Posterior cingulate gyrus (tissue), 11 donors: ENCODE measurements around the gene IQGAP3.

Experiments
- DNase-seq, 10 donors: peaks; one replicate each; pipeline versions ENCODE4 v3.0.0 to v3.0.0-alpha.2; 2020 to 2021; ENCODE audit warnings: mixed read lengths in 3 of 10
- intact Hi-C: fragments of 100-400 bp; cut with DNase I; formaldehyde crosslinking; loops from one replicate; pipeline ENCODE4 v1.15.1; 2023

Gene IQGAP3

DNA sequence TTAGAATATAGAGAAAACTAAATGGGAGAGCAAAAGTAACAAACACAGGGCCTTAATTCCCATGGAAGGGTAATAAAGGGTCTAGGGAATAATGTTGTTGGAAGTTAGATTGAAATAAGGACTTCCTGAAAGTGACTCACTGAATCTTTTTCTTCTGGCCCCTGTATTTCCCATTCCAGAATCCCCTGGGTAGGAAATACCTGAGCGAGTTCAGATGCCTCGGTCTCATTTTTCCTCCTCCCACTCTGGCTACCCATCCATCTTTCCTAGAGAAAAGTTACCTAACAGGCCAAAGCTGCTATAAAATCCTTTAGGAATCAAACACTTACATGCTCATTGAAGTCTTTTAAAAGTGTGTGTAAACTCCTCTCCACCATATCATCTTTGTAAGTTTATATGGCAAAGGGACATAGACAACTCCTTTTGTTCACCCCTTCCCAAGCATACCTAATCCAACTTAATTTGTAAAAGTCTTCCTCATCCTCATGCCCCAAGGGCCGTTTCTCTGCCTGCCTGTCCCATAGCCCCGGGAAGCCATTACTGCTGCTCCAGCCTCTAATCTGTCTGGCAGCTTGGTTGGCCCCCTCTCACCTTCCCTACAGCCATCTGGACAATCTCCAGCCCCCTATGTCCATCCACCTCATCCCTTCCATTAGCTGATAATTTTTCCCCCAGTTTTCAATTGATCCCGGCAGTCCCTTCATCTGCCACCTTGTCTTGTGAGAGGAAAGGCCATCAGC lies 68.5 kb downstream of the IQGAP3 start:
- intact Hi-C loops: no loop called here
- DNase-seq: no peak

DNA sequence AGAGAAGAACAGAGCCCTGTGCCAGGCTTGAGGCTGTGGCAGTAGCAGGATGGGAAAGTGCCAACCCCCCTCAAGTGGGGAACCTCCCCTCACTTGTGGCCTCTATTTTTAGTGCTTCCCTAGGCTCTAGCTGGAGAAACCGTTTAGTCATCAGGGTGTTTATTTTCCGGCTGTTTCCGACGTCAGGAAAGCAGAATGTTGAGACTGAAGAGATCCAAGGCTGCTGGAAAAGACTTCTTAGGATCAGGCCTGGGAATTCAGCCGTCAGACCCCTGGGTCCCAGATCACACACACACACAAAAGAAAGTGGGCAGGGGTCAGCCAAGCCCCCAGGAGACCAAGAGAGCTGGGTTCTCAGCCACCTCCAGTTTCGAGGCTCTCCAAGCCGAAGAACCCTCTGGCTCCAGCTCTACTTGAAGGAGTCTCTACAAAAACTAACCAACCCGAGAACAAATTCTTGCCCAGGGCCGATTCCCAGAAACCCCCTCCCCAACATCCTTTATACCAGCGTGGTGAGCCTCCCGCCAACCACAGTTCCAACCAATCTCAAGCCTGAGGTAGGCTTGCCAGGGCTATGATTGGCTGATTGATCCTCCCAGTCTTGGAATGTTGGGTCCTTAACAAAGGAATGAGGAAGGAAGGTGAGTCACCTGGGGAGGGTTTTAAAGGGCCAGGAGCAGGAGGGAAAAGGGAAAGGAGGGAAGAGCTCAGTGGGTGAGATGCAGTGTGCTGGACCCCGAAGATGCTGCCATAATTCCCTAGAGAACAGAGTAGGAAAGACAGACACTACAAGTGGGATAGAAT lies 69.3 kb downstream of the IQGAP3 start:
- intact Hi-C loops: no loop called here
- DNase-seq: peak in 4 of 10 donors; percentile 58 to 93 (median 80)

DNA sequence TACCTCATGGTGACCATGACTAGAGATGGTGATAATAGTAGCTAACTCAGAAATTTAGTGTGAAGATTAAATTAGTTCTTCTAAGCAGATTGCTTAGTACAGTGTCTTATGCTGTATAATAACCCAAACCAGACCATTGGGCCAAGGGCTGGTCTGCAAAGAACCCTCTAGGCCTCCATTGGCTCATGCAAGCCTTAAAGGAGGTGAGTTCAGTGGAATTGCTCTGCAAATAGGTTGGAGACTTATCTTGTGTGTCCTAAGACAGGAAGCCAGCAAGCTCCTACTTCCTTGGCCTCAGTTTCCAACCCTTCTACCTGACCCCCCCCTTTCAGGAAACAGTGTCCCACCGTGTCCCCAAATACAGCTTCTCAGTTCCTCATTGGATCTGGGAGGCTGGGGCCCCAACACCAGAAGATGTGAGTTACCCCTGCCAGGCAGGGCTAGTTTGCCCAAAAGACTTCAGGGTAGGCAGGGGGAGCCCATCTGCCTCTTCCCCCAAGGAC lies 69.9 kb downstream of the IQGAP3 start:
- DNase-seq: no peak
- intact Hi-C loops: no loop called here

DNA sequence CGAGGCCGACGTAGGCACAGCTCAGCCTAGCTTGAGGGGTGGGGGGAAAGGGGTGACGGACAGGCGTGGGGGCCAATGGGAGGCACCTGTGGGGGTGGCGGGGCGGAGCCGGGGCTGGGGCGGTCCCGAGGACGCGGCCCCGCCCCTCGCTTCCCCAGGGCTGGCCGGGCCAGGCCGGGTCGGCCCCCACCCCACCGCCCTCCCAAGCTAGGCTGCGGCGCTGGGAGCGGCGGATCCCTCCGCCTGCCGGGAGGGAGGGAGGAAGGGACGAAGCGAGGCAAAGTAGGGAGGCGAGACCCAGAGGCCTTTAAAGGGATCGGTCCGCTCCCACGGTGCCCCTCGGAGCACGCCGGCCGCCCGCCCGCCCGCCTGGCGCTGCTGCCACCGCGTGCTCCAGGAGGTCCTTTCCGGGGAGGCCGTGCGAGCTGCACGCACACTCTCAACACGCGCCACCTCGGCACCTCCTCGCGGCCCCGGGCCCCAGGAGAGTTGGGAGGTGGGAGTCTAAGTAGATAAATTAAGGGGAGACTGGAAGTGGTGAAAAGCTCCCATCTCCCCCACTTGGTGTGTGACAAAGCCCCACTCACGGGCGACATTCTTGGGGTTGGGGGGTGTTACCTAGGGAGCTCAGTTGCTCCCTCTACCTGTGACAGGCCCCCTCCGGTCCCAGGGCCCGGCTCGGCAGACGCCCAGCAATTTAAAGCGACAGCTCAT lies 71.4 kb downstream of the IQGAP3 start:
- DNase-seq: peak; percentile 90 to 99 (median 94)
- intact Hi-C loops: loop anchor here (2.0 kb wide), 1 partner anchor 44 kb away; no protein-coding TSS in a partner anchor

DNA sequence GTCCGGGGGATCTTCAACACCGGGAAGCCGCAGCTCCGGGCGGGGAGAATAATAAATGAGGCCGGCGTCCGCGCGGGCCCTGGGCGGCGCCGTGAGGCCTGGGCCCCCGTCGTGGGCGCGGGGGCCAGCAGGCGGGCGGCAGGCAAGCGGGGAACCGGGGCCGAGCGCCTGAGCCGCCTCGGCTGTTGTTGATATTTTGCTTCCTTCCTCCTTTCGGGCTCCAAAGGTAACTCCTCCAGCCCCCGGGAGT lies 71.9 kb downstream of the IQGAP3 start, which contains the start of gene MEF2D:
Gene MEF2D (minus strand): TSS at position 233 of the 250 bp plus-strand sequence. CDS start 17,483 bp downstream, outside the sequence.
- intact Hi-C loops: loop anchor here (2.0 kb wide), 1 partner anchor 44 kb away; no protein-coding TSS in a partner anchor
- no peak for DNase-seq

DNA sequence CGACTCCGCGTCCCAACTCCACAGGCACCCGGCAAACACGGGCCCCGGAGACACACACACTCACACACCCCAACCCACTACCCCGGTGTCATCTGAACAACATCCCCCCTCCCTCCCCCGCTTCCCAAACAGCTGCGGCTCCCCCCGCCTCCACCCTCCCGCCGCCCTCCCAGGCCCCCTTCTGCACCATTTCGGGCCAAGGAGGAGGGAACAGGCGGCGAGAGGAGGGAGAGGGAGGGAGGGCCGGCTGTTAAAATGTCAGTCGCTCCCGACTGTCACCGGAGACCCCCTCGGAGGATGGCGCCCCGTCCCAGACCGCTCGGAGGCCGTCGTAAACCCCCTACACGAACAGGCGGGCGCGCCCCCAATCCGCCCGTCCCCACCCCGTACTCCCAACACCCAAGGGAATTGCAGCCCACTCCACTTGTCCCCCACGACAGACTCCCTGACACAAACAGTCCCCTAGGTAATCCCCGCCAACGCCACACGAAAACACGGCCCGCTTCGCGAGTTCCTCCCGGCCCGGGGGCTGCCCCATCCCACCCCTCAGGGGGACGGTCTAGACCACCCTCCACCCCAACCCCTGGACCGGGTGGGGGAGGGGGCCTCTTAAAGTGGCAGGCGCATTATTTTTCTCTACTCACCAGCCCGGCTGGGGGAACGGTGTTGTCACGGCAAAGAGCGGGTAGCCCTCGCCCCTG lies 72.4 kb downstream of the IQGAP3 start:
- DNase-seq: peak in 5 of 10 donors; percentile 64 to 93 (median 69)
- intact Hi-C loops: loop anchor here (2.0 kb wide), 2 partner anchors 19 to 43 kb away; no protein-coding TSS in a partner anchor

DNA sequence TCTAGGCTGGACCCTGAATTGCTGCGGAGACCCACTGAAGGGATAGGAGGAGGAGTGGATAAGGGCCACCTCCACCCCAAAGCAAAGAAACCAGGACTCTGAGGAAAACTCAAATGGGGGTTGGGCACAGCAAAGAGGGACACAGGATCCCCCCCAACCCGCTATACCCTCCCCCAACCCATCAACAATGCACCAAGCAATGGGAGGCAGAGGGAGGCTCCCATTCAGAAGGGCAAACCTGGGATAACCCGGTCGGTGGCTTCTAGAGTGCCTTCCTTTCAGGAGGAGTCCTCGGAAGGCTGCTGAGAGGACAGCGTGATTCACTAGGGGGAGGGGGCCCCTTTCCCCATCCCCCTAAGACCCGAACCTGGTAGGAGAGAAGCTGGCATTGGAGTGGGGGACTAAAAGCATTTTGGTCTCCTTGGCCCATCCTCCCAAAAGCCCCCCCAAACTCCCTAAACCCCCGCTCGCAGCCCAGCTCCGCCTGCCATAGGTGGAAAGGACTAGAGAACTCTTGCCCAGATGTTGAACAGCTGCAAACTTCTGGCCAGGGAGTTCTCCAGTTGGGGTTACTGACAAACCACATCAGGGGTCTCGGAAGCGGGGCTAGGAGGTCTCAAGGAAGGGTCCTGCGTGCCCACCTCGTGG lies 73.0 kb downstream of the IQGAP3 start:
- intact Hi-C loops: loop anchor here (2.0 kb wide), 1 partner anchor 19 kb away; no protein-coding TSS in a partner anchor
- peak in 2 of 10 donors; percentile 41 to 77 for DNase-seq

DNA sequence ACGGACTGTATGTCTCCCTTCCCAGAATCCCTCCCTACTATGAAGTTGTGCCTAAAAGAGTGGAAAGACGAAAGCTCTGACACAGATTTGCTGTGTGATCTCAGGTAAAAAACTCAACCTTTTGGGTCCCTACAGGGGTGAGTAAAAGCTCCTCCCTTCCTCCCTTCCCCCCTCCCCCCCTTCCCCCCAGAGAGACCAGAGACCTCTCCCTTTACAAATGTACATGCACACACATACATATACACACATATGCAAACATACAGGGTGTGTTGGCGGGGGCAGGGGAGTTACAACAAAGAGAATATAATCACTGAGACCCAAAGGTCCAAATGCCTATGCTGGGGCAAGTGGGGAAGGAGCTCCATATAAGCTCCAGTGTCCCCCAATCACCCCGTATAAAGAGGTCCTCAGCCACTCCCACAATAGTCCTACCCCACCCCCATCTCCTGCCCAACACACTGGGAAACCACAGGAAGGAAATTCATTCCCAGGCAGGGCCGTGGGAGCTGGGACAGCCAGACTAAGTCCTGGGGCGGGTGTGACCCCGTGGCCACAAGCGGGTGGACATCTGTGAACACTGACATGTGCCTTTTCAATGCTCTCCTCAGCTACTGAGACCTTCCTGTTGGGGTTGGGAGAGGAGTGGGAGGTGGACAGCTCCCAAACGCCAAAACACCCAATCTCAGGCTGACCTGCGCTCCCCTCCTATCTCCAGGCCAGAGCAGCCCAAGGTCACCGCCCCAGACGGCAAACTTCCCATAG lies 73.8 kb downstream of the IQGAP3 start:
- DNase-seq: peak in 3 of 10 donors; percentile 73 to 86 (median 79)
- intact Hi-C loops: loop anchor here (2.0 kb wide), 1 partner anchor 18 kb away; no protein-coding TSS in a partner anchor

DNA sequence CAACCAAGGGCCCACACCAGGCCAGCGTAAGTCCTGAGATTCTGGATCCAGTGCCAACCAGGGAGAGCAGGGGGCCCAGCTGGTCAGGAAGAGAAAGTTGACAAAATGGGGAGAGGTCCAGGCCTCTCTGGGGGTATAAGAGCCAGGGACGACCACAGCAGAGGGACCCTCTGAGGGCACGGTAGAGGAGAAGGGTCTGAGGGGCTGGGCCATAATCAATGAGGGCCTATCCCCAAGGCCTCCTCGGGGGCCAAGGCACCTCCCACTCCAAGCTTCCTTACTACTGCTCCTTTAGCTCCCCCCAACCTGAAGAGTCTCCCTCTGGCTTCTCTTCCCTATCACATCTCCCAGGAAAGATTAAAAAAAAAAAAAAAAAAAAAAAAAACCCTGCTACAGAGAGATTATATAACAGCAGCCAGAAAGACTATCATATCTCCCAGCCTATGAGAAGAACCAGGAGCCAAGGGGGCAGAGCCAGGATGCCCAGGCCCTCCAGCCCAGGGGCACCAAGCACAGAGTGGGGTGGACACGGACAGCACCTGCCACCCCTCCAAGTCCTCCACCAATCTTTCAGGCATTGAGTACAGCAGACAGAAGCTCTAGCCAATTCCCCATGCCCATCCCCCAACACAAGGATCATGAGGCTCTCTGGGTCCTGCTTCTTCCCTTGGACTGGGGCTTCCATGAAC lies 74.5 kb downstream of the IQGAP3 start:
- DNase-seq: peak in 4 of 10 donors; percentile 47 to 89 (median 71)
- intact Hi-C loops: loop anchor here (2.0 kb wide), 1 partner anchor 17 kb away; no protein-coding TSS in a partner anchor

DNA sequence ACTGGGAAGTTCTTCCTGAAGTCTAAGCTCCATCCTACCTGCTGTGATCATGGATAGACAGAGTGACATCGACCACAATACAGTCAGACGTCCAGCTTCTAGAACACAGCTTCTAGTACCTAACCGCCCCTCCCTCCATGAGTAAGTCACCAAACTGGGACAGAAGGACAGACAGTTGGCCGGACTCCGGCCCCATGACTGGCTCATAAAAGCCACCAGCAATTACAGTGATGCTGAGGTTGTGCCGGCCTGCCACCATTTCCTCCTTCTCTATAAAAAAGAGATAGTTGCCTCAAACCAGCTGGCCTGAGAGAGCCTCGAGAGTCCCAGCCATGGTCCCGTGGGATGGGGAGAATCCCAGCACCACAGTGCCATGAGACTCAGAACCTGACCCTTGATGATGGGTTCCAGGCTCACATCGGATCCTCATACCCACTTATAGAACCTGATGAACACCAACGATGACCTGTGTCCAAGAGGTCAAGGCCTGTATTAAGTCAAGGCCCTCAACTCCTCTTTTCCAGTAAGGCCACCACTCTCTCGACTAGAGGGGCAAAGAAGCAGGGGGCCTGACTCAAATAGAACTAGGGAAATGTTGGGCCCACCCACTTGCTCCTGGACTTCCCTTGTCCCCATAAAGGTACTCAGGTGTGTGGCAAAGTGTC lies 75.2 kb downstream of the IQGAP3 start:
- peak in 3 of 10 donors; percentile 47 to 61 (median 59) for DNase-seq
- intact Hi-C loops: no loop called here

DNA sequence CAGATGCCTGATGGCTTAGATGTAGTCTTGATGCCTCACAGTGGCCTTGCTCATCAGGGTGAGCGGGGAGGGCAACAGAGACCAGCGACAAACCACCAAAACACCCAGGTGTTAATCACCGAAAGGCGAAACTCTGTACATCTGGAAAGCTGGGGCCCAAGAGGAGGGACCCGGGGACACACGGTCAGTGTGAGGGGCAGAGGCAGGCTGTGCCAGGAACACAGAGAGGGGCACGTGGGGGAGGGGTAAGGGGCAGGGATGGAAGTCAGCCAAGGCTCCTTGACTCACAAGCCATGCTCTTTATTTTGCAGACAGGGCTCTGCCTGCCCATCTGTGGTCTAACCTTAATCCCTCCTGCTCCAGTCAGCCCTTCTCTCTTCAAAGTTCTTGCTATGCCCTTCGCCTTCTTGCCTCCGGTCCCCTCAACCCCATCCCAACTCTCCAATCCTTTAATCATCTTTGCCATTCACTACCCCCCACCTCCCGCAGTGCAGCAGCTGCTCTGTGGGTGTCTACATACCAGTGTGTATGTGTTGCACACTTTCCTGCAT lies 76.1 kb downstream of the IQGAP3 start:
- intact Hi-C loops: no loop called here
- peak in 3 of 10 donors; percentile 71 to 83 (median 83) for DNase-seq

DNA sequence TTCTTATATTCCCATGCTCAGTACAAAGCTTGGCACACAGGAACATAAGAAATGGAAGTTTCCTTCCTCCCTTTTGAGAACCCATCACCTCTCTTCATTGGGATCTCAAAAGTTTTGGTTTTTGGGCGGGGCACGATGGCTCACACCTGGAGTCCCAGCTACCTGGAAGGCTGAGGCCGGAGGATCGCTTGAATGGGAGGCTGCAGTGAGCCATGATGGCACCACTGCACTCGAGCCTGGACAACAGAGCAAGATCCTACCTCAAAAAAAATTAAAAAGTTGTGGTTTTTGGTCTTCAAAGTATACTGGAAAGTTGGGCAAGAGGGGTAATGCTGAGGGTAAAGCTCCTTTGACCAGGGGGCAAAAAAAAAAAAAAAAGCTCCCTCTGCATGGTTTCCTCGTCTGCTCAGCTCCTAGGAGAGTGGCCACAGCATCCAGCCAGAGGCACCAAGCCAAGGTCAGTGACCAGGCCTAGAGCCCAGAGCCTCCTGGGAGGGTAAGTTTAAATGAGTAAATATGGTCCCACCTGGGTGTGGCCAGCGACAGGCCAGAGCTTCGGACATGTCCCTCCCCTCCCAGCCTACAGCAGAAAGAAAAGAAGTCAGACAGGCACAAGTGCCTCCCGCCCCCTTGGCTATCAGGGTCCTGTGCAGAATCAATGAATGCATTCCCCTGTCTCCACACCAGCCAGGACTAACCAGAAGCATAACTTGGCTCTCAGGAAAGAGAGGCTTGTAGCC lies 76.8 kb downstream of the IQGAP3 start:
- peak in 3 of 10 donors; percentile 38 to 63 (median 56) for DNase-seq
- intact Hi-C loops: no loop called here

DNA sequence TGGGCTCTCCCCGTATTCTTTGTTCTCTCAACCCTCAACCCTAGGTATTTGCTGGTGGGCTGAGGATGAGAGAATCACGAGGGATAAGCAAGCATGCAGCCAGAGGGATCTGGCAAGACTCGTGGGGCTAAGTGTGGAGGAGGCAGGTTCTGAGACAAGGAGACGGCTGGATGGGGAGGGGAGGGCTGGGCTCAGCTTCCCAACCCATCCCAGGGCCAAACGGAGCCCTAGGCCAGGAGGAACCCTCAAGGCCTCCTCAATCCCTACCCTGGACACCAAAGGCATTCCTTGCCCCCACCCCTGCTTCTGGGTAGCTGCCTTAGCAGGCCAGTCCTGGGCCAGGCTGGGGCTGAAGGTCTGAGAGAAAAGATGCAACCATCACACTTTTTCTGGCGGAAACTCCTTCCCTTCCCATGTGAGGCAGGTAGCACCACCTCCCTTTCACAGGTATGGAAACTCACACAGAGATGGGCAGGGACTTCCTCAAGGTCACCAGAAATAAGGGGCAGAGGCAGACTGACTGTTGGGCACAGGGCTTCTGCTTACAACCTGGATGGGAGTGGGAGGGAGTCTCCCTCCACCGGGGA lies 78.0 kb downstream of the IQGAP3 start:
- DNase-seq: peak in 3 of 10 donors; percentile 61 to 74 (median 68)
- intact Hi-C loops: no loop called here

DNA sequence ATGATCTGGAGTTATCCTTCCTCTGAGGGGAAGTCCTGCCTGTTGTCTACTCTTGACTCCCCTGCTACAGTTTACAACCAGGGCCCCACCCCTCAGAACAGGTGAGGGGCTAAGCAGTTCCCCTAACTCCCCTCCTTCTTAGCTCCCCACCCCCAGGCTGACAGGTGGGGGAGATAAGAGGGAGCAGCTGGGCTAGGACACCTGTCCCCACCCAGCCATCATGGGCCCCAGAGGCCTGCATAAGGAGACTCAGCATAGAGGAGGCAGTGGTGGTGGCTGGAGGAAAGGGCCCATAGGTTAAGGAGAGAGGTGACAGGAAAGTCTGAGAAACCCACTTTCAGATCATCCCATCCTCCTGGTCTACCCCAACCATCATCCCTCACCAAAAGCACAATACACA lies 78.6 kb downstream of the IQGAP3 start:
- peak in 2 of 10 donors; percentile 43 to 47 for DNase-seq

DNA sequence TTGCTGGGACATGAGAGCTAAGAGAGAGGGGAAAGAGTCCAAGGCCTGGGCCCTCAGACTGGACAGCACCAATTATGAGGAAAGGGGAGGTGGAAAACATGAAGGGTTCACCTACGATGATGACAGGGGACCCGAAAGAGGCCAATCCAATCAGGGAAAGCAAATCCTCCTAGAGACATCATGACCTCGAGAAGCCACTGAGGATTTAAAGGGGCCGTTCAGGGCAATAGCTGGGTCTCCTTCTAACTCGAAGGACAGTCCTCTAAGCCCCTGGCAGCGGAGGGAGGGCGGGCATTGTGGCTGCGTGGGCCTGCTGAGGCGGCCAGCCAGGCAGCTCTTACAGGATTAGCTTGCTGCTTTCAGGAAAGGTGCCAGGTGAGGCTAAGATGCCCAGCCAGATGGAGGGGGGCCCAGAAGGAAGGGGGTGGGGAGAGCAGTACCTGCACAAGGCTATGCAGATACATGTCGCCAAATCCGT lies 79.2 kb downstream of the IQGAP3 start:
- peak in 5 of 10 donors; percentile 64 to 95 (median 90) for DNase-seq
- intact Hi-C loops: no loop called here

More for the DNA sequence above, 78.6 kb downstream of the IQGAP3 start:
- intact Hi-C loops: no loop called here

DNA sequence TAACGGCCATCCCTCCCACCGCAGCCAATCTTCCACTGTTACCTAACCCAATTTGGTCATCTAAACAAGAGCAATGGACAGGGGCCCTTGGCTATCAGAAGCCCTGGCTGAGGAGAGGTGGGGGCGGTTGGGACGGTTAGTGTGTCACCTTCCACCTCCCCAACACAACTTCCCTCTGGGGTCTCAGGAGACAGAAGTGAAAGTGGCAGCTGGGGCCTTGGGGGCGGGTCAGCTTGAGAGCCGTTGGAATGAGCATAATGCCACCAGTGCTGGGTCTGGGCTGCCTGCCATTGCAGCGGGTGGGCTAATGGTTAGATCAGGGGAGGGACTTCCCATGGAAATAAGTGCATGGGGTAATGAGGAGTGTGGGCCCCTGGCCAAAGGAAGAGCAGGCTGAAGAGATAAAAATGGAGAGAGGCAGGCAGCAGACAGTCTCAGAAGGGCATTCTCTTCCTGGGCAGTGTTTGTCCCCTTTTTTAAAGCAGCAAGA lies 79.7 kb downstream of the IQGAP3 start:
- intact Hi-C loops: no loop called here
- DNase-seq: peak in 3 of 10 donors; percentile 76 to 91 (median 80)
